K562 (cell line): ENCODE results near the gene ZFP62. TPM values are rescaled to one million over a fixed set of nuclear protein-coding genes. Genes with fewer than 3 reads are reported as not detected.

ENCODE experiments used
- CCNT2 ChIP-seq: IDR thresholded peaks from 2 replicates; pipeline ENCODE4 v1.6.1; 2011; ENCODE audit warnings: borderline replicate concordance, low read depth, mild to moderate bottlenecking, moderate library complexity, mixed read lengths, low read length; ENCODE audit not compliant: insufficient read length; ENCODE audit errors: extremely low read depth
- CEBPZ ChIP-seq: fragments of 150-350 bp; IDR thresholded peaks from 2 replicates; pipeline ENCODE4 v1.6.1; 2014; ENCODE audit warnings: low read depth, mild to moderate bottlenecking, low read length, borderline replicate concordance
- CSDE1 ChIP-seq, 2 experiments: fragments of 450-650 bp; IDR thresholded peaks; 2 replicates each; pipeline ENCODE4 v1.6.1; 2016; ENCODE audit warnings: mild to moderate bottlenecking in 1 of 2
- MNT ChIP-seq, 2 experiments: fragments of 450-650 bp; conservative IDR thresholded peaks; 2 replicates each; pipeline ENCODE4 v1.6.1; 2017; ENCODE audit warnings: mild to moderate bottlenecking in 2 of 2, moderate library complexity in 2 of 2
- PATZ1 ChIP-seq: fragments of 250-450 bp; sonication (Bioruptor Pico); IDR thresholded peaks from 2 replicates; pipeline ENCODE4 v1.5.0; 2020; ENCODE audit warnings: mild to moderate bottlenecking, borderline replicate concordance
- POLR2H ChIP-seq: IDR thresholded peaks from 2 replicates; pipeline ENCODE4 v1.6.1; 2016; ENCODE audit warnings: missing genetic modification characterization, low read depth, mild to moderate bottlenecking, control low read depth, missing compliant biosample characterization, moderate library complexity
- PTRF ChIP-seq: fragments of 450-650 bp; IDR thresholded peaks from 2 replicates; pipeline ENCODE4 v1.6.1; 2016; ENCODE audit warnings: mild to moderate bottlenecking, missing genetic modification characterization, missing compliant biosample characterization
- RERE ChIP-seq: sonication (generic); formaldehyde crosslinking; IDR thresholded peaks from 2 replicates; pipeline ENCODE4 v1.8.0; 2023; ENCODE audit warnings: missing genetic modification reagents, mild to moderate bottlenecking, borderline replicate concordance
- STAG1 ChIP-seq: sonication (generic); formaldehyde crosslinking; IDR thresholded peaks from 2 replicates; pipeline ENCODE4 v1.5.0; 2020; ENCODE audit warnings: missing genetic modification reagents, borderline replicate concordance
- ZBTB1 ChIP-seq: sonication (generic); formaldehyde crosslinking; IDR thresholded peaks from 2 replicates; pipeline ENCODE4 v1.8.1; 2023; ENCODE audit warnings: missing genetic modification reagents, low read depth, mild to moderate bottlenecking, borderline replicate concordance
- ZNF696 ChIP-seq: fragments of 250-450 bp; sonication (Bioruptor Pico); conservative IDR thresholded peaks from 2 replicates; pipeline ENCODE4 v1.4.0; 2020; ENCODE audit warnings: mild to moderate bottlenecking, moderate library complexity
- polyA plus RNA-seq, 8 experiments: library from polyadenylated mRNA; depleted of rRNA in 4 of 8; stranded (reverse) in 5 of 8; unstranded in 3 of 8; fragments of >200 nt; fragmentation: Nextera tagmentation in 2 of 8; fragmentation: Illumina TruSeq in 1 of 8; extraction: Ambion mirVana in 2 of 8; extraction: Trizol in 1 of 8; gene quantifications; 2 replicates each; pipeline versions ENCODE4 v1.2.1 to v1.2.3, GENCODE V29; 2011 to 2014; ENCODE audit warnings: inconsistent platforms in 1 of 8, missing spikeins in 1 of 8
- total RNA-seq, 7 experiments: library from RNA; depleted of rRNA in 6 of 7; stranded (reverse); fragments of >200 nt in 6 of 7; fragmentation: Illumina TruSeq in 2 of 7; extraction: Trizol in 2 of 7; gene quantifications; 2 replicates each; pipeline versions ENCODE4 v1.2.1 to v1.2.3, GENCODE V29; 2011 to 2021; ENCODE audit warnings: low replicate concordance in 1 of 7

Gene ZFP62
- total and polyA plus RNA-seq, 9 of the 15 experiments (the other 6 are each of a cell fraction or from before 2014, with no cell fraction given), result 12.2 to 37.5 (median 25.0) TPM

GRCh38 chr5:180810210-180810958, 50.7 kb downstream of the ZFP62 start (continued):
- TF ChIP-seq CSDE1 (IDR thresholded peaks at IDR 0.05) (0 out of 4 replicates have a peak, but pooled peaks of 1 of the 2 experiments have one; percentile 20), MNT (conservative IDR thresholded peaks at IDR 0.05) (peak; percentile 79 to 89; a peak in 3 of 4 replicates), RERE (CRISPR knock-in tag) (no peak), CCNT2 (peak; percentile 46), ZBTB1 (CRISPR knock-in tag) (peak; percentile 53; the same call in 1 of the 2 replicates), PATZ1 (CRISPR knock-in tag) (no peak), PTRF (no peak), ZNF696 (CRISPR knock-in tag) (no peak), CEBPZ (no peak), STAG1 (CRISPR knock-in tag) (no peak), POLR2H (tag) (peak; percentile 81)
